Heart left ventricle (tissue), 16 donors: ENCODE data around the gene CCDC71. TPM values are rescaled to one million over a fixed set of nuclear protein-coding genes. Genes with fewer than 3 reads are reported as not detected.
A peak's percentile ranks its signal among the peaks of the same experiment; 100 is the strongest.

Source experiments
- ATAC-seq, 4 donors: fragments of 200-7000 bp; cut with Tn5 transposase; one replicate each; pipeline ENCODE4 v1.9.1; 2020 to 2022; ENCODE audit warnings: moderate library complexity in 4 of 4, mild to moderate bottlenecking in 3 of 4, moderate number of reproducible peaks in 1 of 4
- DNase-seq, 5 donors: peaks; one replicate each; pipeline ENCODE4 v3.0.0-alpha.2; 2020
- H3K27ac ChIP-seq, 12 donors: fragments of 200-600 bp; sonication (generic) in 4 of 12; one replicate each; pipeline versions ENCODE4 v1.5.0 to v1.8.0; 2016 to 2022; ENCODE audit warnings: mild to moderate bottlenecking in 2 of 12
- H3K27me3 ChIP-seq, 9 donors: fragments of 200-600 bp; sonication (generic) in 2 of 9; one replicate each; pipeline versions ENCODE4 v1.5.1 to v1.8.0; 2016 to 2022; ENCODE audit warnings: mild to moderate bottlenecking in 3 of 9
- H3K36me3 ChIP-seq, 9 donors: fragments of 200-600 bp; sonication (generic) in 2 of 9; one replicate each; pipeline versions ENCODE4 v1.5.0 to v1.8.0; 2018 to 2022; ENCODE audit warnings: mild to moderate bottlenecking in 2 of 9
- H3K4me1 ChIP-seq, 12 donors: fragments of 200-600 bp; sonication (generic) in 4 of 12; one replicate each; pipeline versions ENCODE4 v1.5.0 to v1.8.0; 2016 to 2022; ENCODE audit warnings: mild to moderate bottlenecking in 3 of 12
- H3K4me3 ChIP-seq, 12 donors: fragments of 200-600 bp; sonication (generic) in 4 of 12; one replicate each; pipeline versions ENCODE4 v1.5.0 to v1.8.0; 2017 to 2022; ENCODE audit warnings: mild to moderate bottlenecking in 9 of 12, moderate library complexity in 4 of 12
- H3K9me3 ChIP-seq, 12 donors: fragments of 200-600 bp; sonication (generic) in 4 of 12; one replicate each; pipeline versions ENCODE4 v1.5.0 to v1.8.0; 2016 to 2022; ENCODE audit warnings: mild to moderate bottlenecking in 1 of 12
- POLR2A ChIP-seq, 2 donors: fragments of 450-650 bp; IDR thresholded peaks; one replicate each; pipeline ENCODE4 v1.6.1; 2017; ENCODE audit warnings: antibody characterized with exemption in 2 of 2, mild to moderate bottlenecking in 2 of 2, moderate library complexity in 2 of 2
- WGBS, 4 donors: extraction: QIAGEN DNeasy Blood & Tissue Kit in 2 of 4; methylation state at CpG; one replicate each; pipeline versions ENCODE4 v1.1.5 to v1.1.7; 2013 to 2018; 5-methylcytosine and 5-hydroxymethylcytosine counted together
- intact Hi-C, 10 donors: fragments of 100-400 bp; cut with DNase I; formaldehyde crosslinking; loops; one replicate each; pipeline versions ENCODE4 v1.11.1 to v1.14.2; 2022
- polyA plus RNA-seq, 2 donors: library from polyadenylated mRNA; stranded (reverse); fragments of 200-250 nt; gene quantifications; one replicate each; pipeline ENCODE4 v1.2.3, GENCODE V29; 2013
- total RNA-seq, 9 donors: library from RNA; depleted of rRNA in 2 of 9; stranded (reverse); fragments of >200 nt in 2 of 9; fragmentation: NEBNext Ultra II Directional in 3 of 9; extraction: Animal tissue kit (Norgen Biotek cat#: 25700) in 3 of 9; gene quantifications; one replicate each; pipeline versions ENCODE4 v1.1.0 to v1.2.4, GENCODE V29; 2016 to 2023
- TF ChIP-seq, protein P1 (sequence below), 12 donors: fragments of 200-600 bp; sonication (generic) in 4 of 12; IDR thresholded peaks; one replicate each; pipeline versions ENCODE4 v1.5.0 to v1.8.0; 2018 to 2022; ENCODE audit warnings: antibody characterized with exemption in 12 of 12, mild to moderate bottlenecking in 5 of 12
- donor health status: ischemic (EF 13 %, LVEDD 7.1; RV severe dilation, severe dysfunction).
- donor health status: healthy with polysubstance abuse.
- donor health status: DM: no; HTN: yes; CAD: no.
- donor health status: DM: no; HTN: no; CAD: no.
- donor health status: ischemic (EF 25% LVEDD 6.9; RV normal size, moderate dysfunction).
- donor health status: ischemic (EF 25% LVEDD 5.7; RV mildly dilated, moderate dysfunction).
- donor health status: healthy.
- donor health status: DM: yes; HTN: yes; CAD: no.
- donor health status: ischemic (EF 35%, LVEDD 5.7; RV mildly dilated, moderate dysfunction).
- donor health status: nonischemic (EF 11% LVEDD 7.7; RV severe dilation, severe dysfunction).
- donor health status: DM: yes; HTN: yes; CAD: no.
- donor health status: PGD.
- donor health status: ischemic (EF 29% LVEDD 5.4; RV normal size, mild dysfunction).
- donor health status: nonischemic (EF 23%, LVEDD 6.1; RV moderate dilation, normal function).

Gene CCDC71
- total and polyA plus RNA-seq, 11 donors: 9.7 to 24.0 (median 14.6) TPM

DNA sequence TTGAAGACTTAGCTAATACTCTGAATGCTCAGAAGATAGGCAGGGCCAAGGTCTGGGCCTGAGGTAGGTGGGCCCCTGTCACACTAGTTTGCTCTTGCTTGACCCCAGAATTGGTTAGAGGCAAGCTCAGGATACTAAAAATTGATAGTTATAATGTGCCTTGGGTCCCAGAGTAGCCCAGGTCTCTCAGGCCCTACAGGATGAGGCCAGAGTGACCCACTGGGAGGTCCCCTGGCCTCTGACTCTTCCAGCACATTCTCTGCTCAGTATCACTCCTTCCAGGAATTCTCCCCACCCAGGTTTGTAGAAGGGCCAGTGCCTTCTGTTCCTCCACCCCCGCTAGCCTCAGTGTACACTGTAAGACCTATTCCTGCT is 4.6 kb upstream of the CCDC71 start:
- WGBS, 4 donors: 0 to 10% (median 7%) methylated on average over 1 of the region's 1 CpG
- Histone ChIP-seq H3K27me3 (no peaks in the 10 kb centered on the region), H3K4me3 (peak overlapping the region in 11 of 12 donors; percentile 58 to 98 (median 92)), H3K4me1 (peaks cover 13 to 58% (median 48%) of the 10 kb centered on the region in 12 donors), H3K36me3 (peaks cover 0 to 19% (median 13%) of the 10 kb centered on the region in 9 donors), H3K9me3 (no peaks in the 10 kb centered on the region), H3K27ac (peak overlapping the region; percentile 79 to 99 (median 96))
- intact Hi-C loops: loop anchor here (1.0 to 10.0 kb wide), 15 partner anchors 37 to 278 kb away; partner anchors contain the start of genes C3orf62 (in 9 of the 10), USP4 (in 4 of the 10) and LAMB2 (in 2 of the 10)
- ATAC-seq (no peak), DNase-seq (no peak)
- TF ChIP-seq, protein P1, sequence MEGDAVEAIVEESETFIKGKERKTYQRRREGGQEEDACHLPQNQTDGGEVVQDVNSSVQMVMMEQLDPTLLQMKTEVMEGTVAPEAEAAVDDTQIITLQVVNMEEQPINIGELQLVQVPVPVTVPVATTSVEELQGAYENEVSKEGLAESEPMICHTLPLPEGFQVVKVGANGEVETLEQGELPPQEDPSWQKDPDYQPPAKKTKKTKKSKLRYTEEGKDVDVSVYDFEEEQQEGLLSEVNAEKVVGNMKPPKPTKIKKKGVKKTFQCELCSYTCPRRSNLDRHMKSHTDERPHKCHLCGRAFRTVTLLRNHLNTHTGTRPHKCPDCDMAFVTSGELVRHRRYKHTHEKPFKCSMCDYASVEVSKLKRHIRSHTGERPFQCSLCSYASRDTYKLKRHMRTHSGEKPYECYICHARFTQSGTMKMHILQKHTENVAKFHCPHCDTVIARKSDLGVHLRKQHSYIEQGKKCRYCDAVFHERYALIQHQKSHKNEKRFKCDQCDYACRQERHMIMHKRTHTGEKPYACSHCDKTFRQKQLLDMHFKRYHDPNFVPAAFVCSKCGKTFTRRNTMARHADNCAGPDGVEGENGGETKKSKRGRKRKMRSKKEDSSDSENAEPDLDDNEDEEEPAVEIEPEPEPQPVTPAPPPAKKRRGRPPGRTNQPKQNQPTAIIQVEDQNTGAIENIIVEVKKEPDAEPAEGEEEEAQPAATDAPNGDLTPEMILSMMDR (IDR thresholded peaks at IDR 0.05): no peak
- TF ChIP-seq POLR2A (IDR thresholded peaks at IDR 0.05): no peak

DNA sequence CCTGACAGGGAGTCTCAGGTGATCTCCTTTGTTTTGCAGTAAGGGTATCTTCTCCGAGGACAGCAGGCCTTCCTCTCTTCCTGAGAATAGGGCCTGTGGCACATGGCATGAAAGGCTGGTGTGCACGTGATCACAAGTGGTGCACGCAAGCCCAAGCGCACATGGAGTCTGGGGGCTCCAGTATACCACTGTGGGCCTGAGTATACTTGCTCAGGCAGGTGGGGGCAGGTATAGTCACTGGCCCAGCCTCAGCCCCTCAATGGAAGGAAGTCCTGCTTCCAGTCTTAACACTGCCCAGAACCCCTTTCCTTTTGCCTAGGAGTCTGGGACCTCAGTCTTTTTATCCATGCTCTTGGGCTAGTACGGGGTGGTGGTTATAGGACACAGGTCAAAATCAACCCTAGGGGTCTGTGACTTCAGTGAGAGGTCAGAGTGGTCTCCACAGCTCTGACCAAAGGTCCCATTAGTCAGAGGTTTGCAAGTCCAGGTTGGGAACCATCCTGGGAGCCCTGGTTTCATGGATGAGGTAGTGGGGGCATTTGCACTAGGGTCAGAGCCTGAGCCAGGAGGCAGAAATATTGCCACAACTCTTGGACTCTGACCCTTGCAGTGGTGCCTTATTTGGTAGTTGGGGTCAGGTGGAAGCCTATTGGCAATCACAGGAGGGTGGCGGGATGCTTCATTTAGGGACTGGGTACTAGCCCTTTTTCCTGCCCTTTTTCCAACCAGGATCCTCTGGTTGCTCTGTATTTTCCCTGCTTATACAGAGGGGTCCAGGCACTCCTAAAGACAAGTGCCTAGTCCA is 823 bp upstream of the CCDC71 start:
- Histone ChIP-seq H3K9me3 (no peaks in the 10 kb centered on the region), H3K36me3 (peaks cover 0 to 24% (median 20%) of the 10 kb centered on the region in 9 donors), H3K27me3 (no peaks in the 10 kb centered on the region), H3K4me1 (peaks cover 0 to 34% (median 25%) of the 10 kb centered on the region in 12 donors), H3K4me3 (peak overlapping the region in 11 of 12 donors; percentile 78 to 99 (median 89)), H3K27ac (peak overlapping the region in 11 of 12 donors; percentile 82 to 96 (median 91))
- ATAC-seq (no peak), DNase-seq (no peak)
- TF ChIP-seq, protein P1 (IDR thresholded peaks at IDR 0.05): no peak
- no peak for TF ChIP-seq POLR2A (IDR thresholded peaks at IDR 0.05)
- WGBS, 4 donors: 85 to 95% (median 87%) methylated on average over 4 to 6 of the region's 6 CpGs
- intact Hi-C loops: loop anchor here in 4 of 10 donors (5.0 to 10.0 kb wide), 4 partner anchors 35 to 278 kb away; partner anchors contain the start of genes LAMB2 (in 1 of the 4), RHOA (in 1 of the 4), TCTA (in 1 of the 4) and USP4 (in 1 of the 4)

DNA sequence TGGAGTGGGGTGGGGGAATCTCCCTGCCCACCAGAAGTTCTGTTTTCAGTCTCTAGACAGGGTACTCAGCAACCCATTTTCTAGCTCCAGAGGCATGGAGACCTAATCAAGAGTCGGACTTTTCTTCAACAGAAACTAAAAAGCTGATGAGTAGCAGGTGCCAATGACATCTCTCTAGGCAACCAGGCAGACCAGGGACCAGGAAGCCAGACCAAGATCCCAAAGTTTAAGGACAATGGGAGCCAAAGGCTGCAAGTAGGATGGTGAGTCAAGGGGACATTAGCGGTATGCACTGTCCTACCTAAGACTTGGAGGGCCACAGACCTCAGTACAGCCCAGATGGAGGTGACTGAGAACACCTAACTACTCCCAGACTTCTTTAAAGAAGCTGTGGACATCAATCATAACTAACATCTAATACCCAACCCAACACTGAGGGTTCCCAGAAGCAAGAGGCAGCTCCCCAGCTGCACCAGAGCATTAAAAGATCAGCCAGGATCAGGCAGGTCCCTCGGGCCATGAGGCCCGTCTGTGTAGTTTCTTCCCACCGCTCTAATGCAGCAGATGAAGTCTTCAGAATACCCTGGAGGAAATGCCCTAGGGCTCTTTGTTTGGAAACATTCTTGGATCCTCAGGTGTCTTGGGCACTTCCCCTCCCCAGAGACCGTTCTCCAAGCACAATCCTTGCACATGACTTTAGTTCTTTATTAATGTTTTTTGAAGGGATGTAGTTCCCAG is 979 bp downstream of the CCDC71 start:
- Histone ChIP-seq H3K4me1 (peaks cover 0 to 23% (median 19%) of the 10 kb centered on the region in 12 donors), H3K27ac (peak overlapping the region in 11 of 12 donors; percentile 82 to 96 (median 91)), H3K4me3 (peak overlapping the region; percentile 78 to 99 (median 89)), H3K36me3 (peaks cover 0 to 29% (median 21%) of the 10 kb centered on the region in 9 donors), H3K27me3 (no peaks in the 10 kb centered on the region), H3K9me3 (no peaks in the 10 kb centered on the region)
- ATAC-seq: peak in 1 of 4 donors; percentile 2
- TF ChIP-seq, protein P1 (IDR thresholded peaks at IDR 0.05): no peak
- TF ChIP-seq POLR2A (IDR thresholded peaks at IDR 0.05): no peak
- intact Hi-C loops: loop anchor here in 4 of 10 donors (5.0 to 10.0 kb wide), 4 partner anchors 33 to 280 kb away; partner anchors contain the start of genes LAMB2 (in 1 of the 4), RHOA (in 1 of the 4), TCTA (in 1 of the 4) and USP4 (in 1 of the 4)
- no peak for DNase-seq
- 28 to 38% (median 32%) methylated on average over 6 of the region's 6 CpGs for WGBS, 4 donors
